Adipose tissue (tissue), 3 donors: ENCODE measurements around the gene COL20A1. TPM values are rescaled to one million over a fixed set of nuclear protein-coding genes. Genes with fewer than 3 reads are reported as not detected.

ENCODE experiments used
- H3K27ac ChIP-seq: one replicate; pipeline ENCODE4 v1.5.1; 2013; ENCODE audit warnings: low read depth, low read length
- WGBS, 3 donors: extraction: QIAGEN DNeasy Blood & Tissue Kit; methylation state at CpG; one replicate each; pipeline ENCODE4 v1.1.7; 2013; 5-methylcytosine and 5-hydroxymethylcytosine counted together
- polyA plus RNA-seq, 3 donors: library from polyadenylated mRNA; stranded (reverse); fragments of 200-250 nt; gene quantifications; one replicate each; pipeline ENCODE4 v1.2.3, GENCODE V29; 2013
- donor health status: healthy with polysubstance abuse.
- donor health status: Bipolar disorder and iron deficiency.
- donor health status: healthy.

Gene COL20A1
- polyA plus RNA-seq, 3 donors: not detected

- 6 to 12% (median 9%) methylated on average over 40 to 50 of the region's 50 CpGs for WGBS, 3 donors
These were observed 68.8 kb downstream of the COL20A1 start for GRCh38 chr20:63361519-63362435.

GRCh38 chr20:63362436-63363009 lies 69.5 kb downstream of the COL20A1 start:
- no peak overlapping the region for H3K27ac ChIP-seq
- WGBS, 3 donors: 48 to 72% (median 69%) methylated on average over 16 of the region's 16 CpGs

More at GRCh38 chr20:63361519-63362435, 68.8 kb downstream of the COL20A1 start:
- H3K27ac ChIP-seq: no peak overlapping the region

- WGBS, 3 donors: 48 to 69% (median 69%) methylated on average over 23 of the region's 23 CpGs
These were observed 70.3 kb downstream of the COL20A1 start for GRCh38 chr20:63363013-63363957.

GRCh38 chr20:63363981-63364561 lies 71.1 kb downstream of the COL20A1 start:
- H3K27ac ChIP-seq: no peak overlapping the region
- 69 to 78% (median 76%) methylated on average over 19 of the region's 19 CpGs for WGBS, 3 donors

More at GRCh38 chr20:63363013-63363957, 70.3 kb downstream of the COL20A1 start:
- no peak overlapping the region for H3K27ac ChIP-seq

- no peak overlapping the region for H3K27ac ChIP-seq
- WGBS, 3 donors: 62 to 79% (median 76%) methylated on average over 18 to 20 of the region's 20 CpGs
These were observed 72.0 kb downstream of the COL20A1 start for GRCh38 chr20:63364801-63365585.

GRCh38 chr20:63365601-63366389 lies 72.8 kb downstream of the COL20A1 start:
- 72 to 84% (median 83%) methylated on average over 21 to 22 of the region's 22 CpGs for WGBS, 3 donors
- no peak overlapping the region for H3K27ac ChIP-seq

GRCh38 chr20:63366390-63367365 lies 73.7 kb downstream of the COL20A1 start:
- WGBS, 3 donors: 52 to 77% (median 69%) methylated on average over 30 of the region's 30 CpGs
- no peak overlapping the region for H3K27ac ChIP-seq

- 47 to 70% (median 63%) methylated on average over 22 to 24 of the region's 24 CpGs for WGBS, 3 donors
- H3K27ac ChIP-seq: no peak overlapping the region
These were observed 74.6 kb downstream of the COL20A1 start for GRCh38 chr20:63367446-63368055.

GRCh38 chr20:63368151-63368550 lies 75.2 kb downstream of the COL20A1 start:
- WGBS, 3 donors: 73 to 84% (median 79%) methylated on average over 8 of the region's 8 CpGs
- H3K27ac ChIP-seq: no peak overlapping the region

GRCh38 chr20:63369024-63369530 lies 76.1 kb downstream of the COL20A1 start:
- WGBS, 3 donors: 81 to 92% (median 91%) methylated on average over 10 of the region's 10 CpGs
- no peak overlapping the region for H3K27ac ChIP-seq

- 55 to 64% (median 61%) methylated on average over 24 of the region's 24 CpGs for WGBS, 3 donors
These were observed 77.0 kb downstream of the COL20A1 start for GRCh38 chr20:63369724-63370617.

GRCh38 chr20:63370618-63371187 lies 77.7 kb downstream of the COL20A1 start:
- no peak overlapping the region for H3K27ac ChIP-seq
- WGBS, 3 donors: 20 to 44% (median 38%) methylated on average over 21 of the region's 21 CpGs

More at GRCh38 chr20:63369724-63370617, 77.0 kb downstream of the COL20A1 start:
- H3K27ac ChIP-seq: no peak overlapping the region

GRCh38 chr20:63371291-63371865 lies 78.4 kb downstream of the COL20A1 start:
- no peak overlapping the region for H3K27ac ChIP-seq
- 69 to 72% (median 71%) methylated on average over 28 of the region's 28 CpGs for WGBS, 3 donors
